ENCODE measurements around the gene OSBPL7. TPM values are rescaled to one million over a fixed set of nuclear protein-coding genes. Genes with fewer than 3 reads are reported as not detected.

OSBPL7 gene
- total and polyA plus RNA-seq, 5 donors, result 5.3 to 11.1 (median 7.6) TPM

DNA sequence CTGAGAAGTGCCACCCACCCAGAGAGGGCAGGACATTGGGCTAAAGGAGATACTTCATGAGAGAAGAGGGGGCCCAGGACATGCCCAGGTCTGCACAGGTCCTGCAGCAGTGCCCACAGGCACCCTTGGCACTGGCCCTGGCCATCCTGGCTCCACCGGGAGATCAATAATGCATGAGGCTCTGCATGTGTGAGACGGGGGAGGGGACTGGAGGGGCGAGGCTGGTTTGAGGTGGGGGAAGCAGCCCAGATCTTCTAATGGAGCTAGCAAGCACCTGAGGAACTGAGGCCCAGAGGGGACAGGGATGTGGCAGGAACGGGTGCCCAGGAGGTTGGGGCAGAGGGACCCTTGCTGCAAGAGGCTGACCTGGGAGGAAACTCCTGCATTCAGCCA lies 567 bp downstream of the OSBPL7 start:
- Histone ChIP-seq H3K27me3 (ENCODE audit: control insufficient read depth, insufficient read depth) (no peaks in the 10 kb centered on the region), H3K27ac (ENCODE audit: low read length) (peak overlapping the region; percentile 32), H3K4me1 (ENCODE audit: control insufficient read depth, insufficient read depth, low read length) (peaks cover 9% of the 10 kb centered on the region), H3K9me3 (ENCODE audit: control insufficient read depth, low read length) (no peaks in the 10 kb centered on the region), H3K4me3 (ENCODE audit: low read length) (peak overlapping the region; percentile 59)
- peak; percentile 4 to 6 for ATAC-seq
- intact Hi-C loops (cut with DNase I), result no loop called here
- no peak for DNase-seq
- WGBS, result 7% methylated on average over 4 of the region's 4 CpGs

DNA sequence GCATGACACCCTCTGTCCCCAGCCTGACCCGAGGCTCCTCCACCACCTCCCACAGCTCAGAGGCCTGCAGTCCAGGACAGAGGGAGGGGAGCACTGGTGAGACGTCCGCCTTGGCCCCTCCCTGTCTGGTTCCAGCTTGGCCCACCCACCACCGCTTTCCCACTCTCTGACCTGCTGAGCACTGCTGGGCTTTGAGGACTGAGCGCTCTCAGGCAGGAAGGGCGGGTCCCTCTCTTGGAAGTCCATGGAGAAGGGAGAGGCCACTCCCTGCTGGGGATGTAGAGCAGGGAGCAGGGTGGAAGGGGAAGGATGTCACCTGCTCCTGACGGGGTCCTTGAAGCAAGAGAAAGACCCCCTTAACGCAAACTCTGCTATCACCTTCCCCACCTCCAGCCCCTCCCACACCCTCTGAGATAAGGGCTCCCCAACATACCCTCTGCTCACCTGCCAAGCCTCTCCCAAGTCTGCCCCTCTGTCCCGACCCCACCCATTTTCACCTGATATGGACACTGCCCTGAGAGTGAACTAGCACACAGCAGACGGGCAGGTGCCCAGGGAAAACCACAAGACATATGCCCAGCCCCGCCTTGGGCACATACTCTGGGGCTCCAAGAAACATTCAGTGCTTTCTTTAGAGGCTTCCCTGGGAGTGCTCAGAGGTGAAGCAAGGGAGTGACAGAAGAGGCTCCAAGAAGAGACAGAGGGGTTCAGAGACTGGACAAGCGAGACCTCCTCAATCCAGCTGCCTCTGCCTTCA lies 1.4 kb downstream of the OSBPL7 start:
- H3K27ac ChIP-seq (ENCODE audit: low read length), result no peak overlapping the region
- DNase-seq (peak in 1 of 3 donors; percentile 61), ATAC-seq (peak in 1 of 2 donors; percentile 67)
- H3K4me3 ChIP-seq (ENCODE audit: low read length), result no peak overlapping the region
- no peaks in the 10 kb centered on the region for H3K27me3 ChIP-seq (ENCODE audit: control insufficient read depth, insufficient read depth)
- no peaks in the 10 kb centered on the region for H3K9me3 ChIP-seq (ENCODE audit: control insufficient read depth, low read length)
- H3K4me1 ChIP-seq (ENCODE audit: control insufficient read depth, insufficient read depth, low read length), result peaks cover 9% of the 10 kb centered on the region
- WGBS, result 58% methylated on average over 12 of the region's 12 CpGs
- intact Hi-C loops (cut with DNase I), result no loop called here

DNA sequence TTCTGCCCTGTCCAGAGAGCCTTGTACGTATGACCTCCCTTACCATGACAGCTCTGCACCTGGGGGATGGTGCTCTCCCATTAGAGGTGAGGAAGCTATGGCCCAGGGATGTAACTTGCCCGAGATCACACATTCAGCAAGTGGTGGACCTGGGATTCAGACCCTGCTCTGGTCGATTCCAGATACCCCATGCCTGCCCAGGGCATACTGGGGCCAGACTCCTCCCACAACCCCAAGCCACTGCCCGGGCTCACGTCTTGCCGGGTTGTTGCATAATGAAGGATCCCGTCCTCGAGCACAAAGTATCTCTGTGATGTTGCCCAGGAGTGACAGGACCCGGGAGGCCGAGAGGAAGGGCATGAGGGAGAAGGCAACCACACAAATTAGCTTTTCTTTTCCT lies 2.1 kb downstream of the OSBPL7 start:
- DNase-seq (no peak), ATAC-seq (no peak)
- H3K4me3 ChIP-seq (ENCODE audit: low read length), result no peak overlapping the region
- H3K27ac ChIP-seq (ENCODE audit: low read length), result no peak overlapping the region
- peaks cover 9% of the 10 kb centered on the region for H3K4me1 ChIP-seq (ENCODE audit: control insufficient read depth, insufficient read depth, low read length)
- 74% methylated on average over 10 of the region's 10 CpGs for WGBS
- no peaks in the 10 kb centered on the region for H3K9me3 ChIP-seq (ENCODE audit: control insufficient read depth, low read length)
- intact Hi-C loops (cut with DNase I), result no loop called here
- H3K27me3 ChIP-seq (ENCODE audit: control insufficient read depth, insufficient read depth), result no peaks in the 10 kb centered on the region

DNA sequence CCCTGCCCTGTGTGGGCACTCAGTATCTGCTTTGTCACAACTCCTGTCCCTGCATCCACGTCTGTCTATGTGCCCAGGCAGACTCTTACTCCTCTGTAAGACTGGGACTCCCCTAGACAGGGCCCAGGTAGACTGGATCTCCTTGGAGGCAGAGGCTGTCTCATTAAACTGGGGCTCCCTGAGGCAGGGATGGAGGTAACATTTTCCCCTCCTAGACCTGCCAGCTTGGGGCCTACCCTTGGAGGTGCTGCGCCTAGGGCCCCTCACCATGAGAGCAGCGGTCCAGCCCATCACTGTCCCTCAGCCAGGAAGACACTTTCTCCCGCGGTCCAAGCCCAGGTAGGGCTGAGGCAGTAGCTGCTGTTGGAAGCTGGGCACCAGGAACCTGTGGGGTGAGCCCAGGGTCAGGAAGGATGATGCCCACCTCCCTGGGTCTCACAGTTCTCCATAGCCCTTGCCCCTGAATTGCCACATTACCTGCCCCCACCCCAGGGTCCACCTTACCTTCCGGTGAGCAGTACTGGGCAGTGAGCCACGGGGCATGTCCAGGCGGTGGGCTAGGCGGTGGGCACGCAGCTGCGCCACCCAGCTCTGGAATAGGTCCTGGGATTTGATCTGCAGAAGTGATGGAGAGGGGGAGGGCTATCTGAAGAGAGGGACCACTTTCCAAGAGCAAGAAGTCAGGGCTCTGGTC lies 3.4 kb downstream of the OSBPL7 start:
- H3K4me3 ChIP-seq (ENCODE audit: low read length), result no peak overlapping the region
- no peak overlapping the region for H3K27ac ChIP-seq (ENCODE audit: low read length)
- ATAC-seq (no peak), DNase-seq (no peak)
- no peaks in the 10 kb centered on the region for H3K27me3 ChIP-seq (ENCODE audit: control insufficient read depth, insufficient read depth)
- H3K9me3 ChIP-seq (ENCODE audit: control insufficient read depth, low read length), result no peaks in the 10 kb centered on the region
- intact Hi-C loops (cut with DNase I), result no loop called here
- WGBS, result 92% methylated on average over 11 of the region's 11 CpGs
- H3K4me1 ChIP-seq (ENCODE audit: control insufficient read depth, insufficient read depth, low read length), result peaks cover 9% of the 10 kb centered on the region

- H3K9me3 ChIP-seq (ENCODE audit: control insufficient read depth, low read length), result no peaks in the 10 kb centered on the region
- ATAC-seq (no peak), DNase-seq (no peak)
- H3K4me1 ChIP-seq (ENCODE audit: control insufficient read depth, insufficient read depth, low read length), result peaks cover 6% of the 10 kb centered on the region
- no peak overlapping the region for H3K27ac ChIP-seq (ENCODE audit: low read length)
- no peaks in the 10 kb centered on the region for H3K27me3 ChIP-seq (ENCODE audit: control insufficient read depth, insufficient read depth)
- H3K4me3 ChIP-seq (ENCODE audit: low read length), result no peak overlapping the region
- 94% methylated on average over 10 of the region's 10 CpGs for WGBS
- intact Hi-C loops (cut with DNase I), result no loop called here
Observed at GRCh38 chr17:47816947-47817346, 4.6 kb downstream of the OSBPL7 start.

DNA sequence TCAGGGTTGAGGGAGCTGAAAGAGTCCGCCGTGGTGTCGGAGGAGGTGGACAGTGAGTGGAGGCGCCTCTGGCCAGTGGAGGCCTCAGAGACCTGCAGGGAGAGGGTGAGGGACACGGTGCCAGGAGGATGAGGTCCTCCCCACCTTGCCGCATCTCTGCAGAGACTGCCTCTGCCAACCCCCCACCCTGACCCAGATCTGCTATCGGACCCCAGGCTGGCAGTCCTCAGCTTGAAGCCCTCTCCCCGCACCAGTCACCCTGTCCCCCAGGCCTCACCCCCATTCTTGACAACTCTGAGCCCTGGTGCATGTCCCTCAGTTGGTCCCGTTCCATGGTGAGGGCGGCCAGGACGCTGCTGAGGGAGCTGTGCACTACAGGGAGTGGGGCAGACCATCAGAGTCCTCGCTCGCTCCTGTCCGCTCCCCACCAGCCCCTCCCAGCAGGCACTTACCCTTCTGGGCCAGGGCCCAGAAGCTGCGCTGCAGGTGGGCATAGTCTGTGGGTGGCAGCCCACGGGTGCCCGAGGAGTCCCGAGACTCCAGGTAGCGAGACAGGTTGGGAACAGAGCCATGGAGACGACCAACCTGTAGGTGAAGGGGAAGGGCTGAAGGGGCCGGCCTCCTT lies 5.4 kb downstream of the OSBPL7 start:
- H3K27ac ChIP-seq (ENCODE audit: low read length), result no peak overlapping the region
- WGBS, result 92% methylated on average over 21 of the region's 21 CpGs
- H3K4me1 ChIP-seq (ENCODE audit: control insufficient read depth, insufficient read depth, low read length), result peaks cover 3% of the 10 kb centered on the region
- ATAC-seq (no peak), DNase-seq (peak in 1 of 3 donors; percentile 52)
- H3K9me3 ChIP-seq (ENCODE audit: control insufficient read depth, low read length), result no peaks in the 10 kb centered on the region
- intact Hi-C loops (cut with DNase I), result no loop called here
- H3K27me3 ChIP-seq (ENCODE audit: control insufficient read depth, insufficient read depth), result no peaks in the 10 kb centered on the region
- no peak overlapping the region for H3K4me3 ChIP-seq (ENCODE audit: low read length)

DNA sequence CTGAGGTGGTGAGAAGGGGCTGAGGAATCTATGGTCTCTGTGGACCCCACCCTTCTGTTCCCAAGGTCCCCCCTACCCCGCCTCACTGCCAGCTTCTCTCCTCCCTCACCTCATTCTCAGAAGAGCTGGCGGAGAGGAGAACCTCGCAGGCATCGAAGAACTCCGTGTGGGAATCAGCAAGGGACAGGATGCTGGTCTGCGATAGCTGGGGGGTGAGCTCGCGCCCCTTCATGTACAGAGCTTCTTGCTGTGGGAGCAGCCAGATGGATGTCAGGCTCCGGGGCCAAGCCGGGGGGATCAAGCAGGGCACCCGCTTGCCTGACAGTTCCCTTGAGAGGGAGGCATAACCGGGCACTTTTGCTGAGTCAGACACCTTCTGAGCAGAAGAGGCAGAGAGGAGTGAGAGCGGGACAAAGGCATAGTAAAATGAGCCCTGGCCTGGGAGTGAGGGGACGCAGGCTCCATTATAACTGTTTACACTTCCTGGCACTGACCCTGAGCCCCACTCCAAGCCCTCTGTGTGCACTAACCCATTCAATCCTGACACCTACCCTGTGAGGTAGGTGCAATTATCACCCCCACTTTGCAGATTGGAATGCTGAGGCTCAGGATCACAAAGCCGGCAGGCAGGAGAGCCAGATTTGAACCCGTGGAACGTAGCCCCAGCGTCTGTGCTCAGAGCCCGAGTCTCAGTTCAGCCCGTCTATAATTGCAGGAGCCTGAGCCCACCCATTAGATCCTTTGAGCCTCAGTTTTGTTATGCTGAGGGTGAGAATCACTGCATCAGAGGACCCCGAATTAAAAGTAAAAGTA lies 6.3 kb downstream of the OSBPL7 start:
- no peaks in the 10 kb centered on the region for H3K27me3 ChIP-seq (ENCODE audit: control insufficient read depth, insufficient read depth)
- no peaks in the 10 kb centered on the region for H3K9me3 ChIP-seq (ENCODE audit: control insufficient read depth, low read length)
- DNase-seq, result no peak
- ATAC-seq, result no peak
- no peak overlapping the region for H3K27ac ChIP-seq (ENCODE audit: low read length)
- intact Hi-C loops (cut with DNase I), result no loop called here
- H3K4me3 ChIP-seq (ENCODE audit: low read length), result no peak overlapping the region
- 92% methylated on average over 21 of the region's 21 CpGs for WGBS
- peaks cover 3% of the 10 kb centered on the region for H3K4me1 ChIP-seq (ENCODE audit: control insufficient read depth, insufficient read depth, low read length)

DNA sequence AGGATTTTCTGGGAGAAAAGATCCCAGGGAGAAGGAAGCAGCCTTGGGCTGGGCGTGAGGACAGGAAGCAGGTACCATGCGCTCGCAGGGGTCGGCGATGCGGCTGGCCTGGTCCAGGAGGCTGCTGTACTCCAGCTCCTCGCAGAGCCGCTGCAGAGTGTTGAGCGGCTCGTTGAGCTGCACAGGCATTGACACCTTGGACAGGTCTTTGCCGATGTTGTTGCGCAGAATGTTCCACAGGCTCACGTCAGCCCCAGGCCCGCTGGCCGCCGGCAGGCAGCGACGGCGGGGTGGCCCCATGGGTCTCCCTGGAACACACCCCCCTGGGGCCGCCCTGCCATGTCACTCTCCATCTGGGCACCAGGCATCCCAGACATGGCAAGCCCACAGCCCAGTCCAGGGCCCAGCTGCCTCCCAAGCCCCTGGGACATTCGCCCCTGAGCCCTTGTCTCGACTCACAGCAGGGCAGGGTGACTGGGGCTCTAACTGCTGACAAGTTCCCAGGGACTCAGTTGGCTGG lies 8.0 kb downstream of the OSBPL7 start:
- DNase-seq (no peak), ATAC-seq (no peak)
- Histone ChIP-seq H3K27ac (ENCODE audit: low read length) (no peak overlapping the region), H3K4me1 (ENCODE audit: control insufficient read depth, insufficient read depth, low read length) (no peaks in the 10 kb centered on the region), H3K9me3 (ENCODE audit: control insufficient read depth, low read length) (no peaks in the 10 kb centered on the region), H3K4me3 (ENCODE audit: low read length) (no peak overlapping the region), H3K27me3 (ENCODE audit: control insufficient read depth, insufficient read depth) (no peaks in the 10 kb centered on the region)
- intact Hi-C loops (cut with DNase I), result no loop called here
- WGBS, result 96% methylated on average over 22 of the region's 22 CpGs

DNA sequence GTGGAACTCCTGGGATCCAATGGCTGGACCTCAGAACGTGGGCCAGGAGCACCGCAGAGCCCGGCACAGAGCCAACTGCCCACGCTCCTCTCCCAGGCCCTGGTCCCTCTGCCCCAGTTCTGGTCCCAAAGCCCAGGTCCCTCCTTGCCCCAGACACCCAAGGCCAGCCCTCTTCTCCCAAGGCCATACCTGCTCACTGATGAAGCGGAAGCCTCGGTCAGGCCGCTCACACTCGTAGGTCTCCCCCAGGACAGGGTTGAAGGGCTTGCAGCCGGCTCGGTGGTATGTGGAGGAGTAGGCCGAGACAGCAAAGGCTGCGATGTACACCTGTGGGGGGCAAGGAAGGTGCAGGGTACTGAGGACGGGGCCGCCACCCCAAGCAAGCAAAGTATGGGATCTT lies 8.5 kb downstream of the OSBPL7 start:
- 93% methylated on average over 14 of the region's 14 CpGs for WGBS

GRCh38 chr17:47812146-47812920 lies 9.3 kb downstream of the OSBPL7 start:
- ATAC-seq (no peak), DNase-seq (no peak)
- Histone ChIP-seq H3K4me1 (ENCODE audit: control insufficient read depth, insufficient read depth, low read length) (no peaks in the 10 kb centered on the region), H3K4me3 (ENCODE audit: low read length) (no peak overlapping the region), H3K27me3 (ENCODE audit: control insufficient read depth, insufficient read depth) (no peaks in the 10 kb centered on the region), H3K27ac (ENCODE audit: low read length) (no peak overlapping the region), H3K9me3 (ENCODE audit: control insufficient read depth, low read length) (no peaks in the 10 kb centered on the region)
- intact Hi-C loops (cut with DNase I), result no loop called here
- 85% methylated on average over 18 of the region's 18 CpGs for WGBS

More for the DNA sequence above, 8.5 kb downstream of the OSBPL7 start:
- H3K27me3 ChIP-seq (ENCODE audit: control insufficient read depth, insufficient read depth), result no peaks in the 10 kb centered on the region
- DNase-seq, result no peak
- H3K27ac ChIP-seq (ENCODE audit: low read length), result no peak overlapping the region
- H3K9me3 ChIP-seq (ENCODE audit: control insufficient read depth, low read length), result no peaks in the 10 kb centered on the region
- ATAC-seq, result no peak
- no peaks in the 10 kb centered on the region for H3K4me1 ChIP-seq (ENCODE audit: control insufficient read depth, insufficient read depth, low read length)
- no peak overlapping the region for H3K4me3 ChIP-seq (ENCODE audit: low read length)
- intact Hi-C loops (cut with DNase I), result no loop called here

All from right cardiac atrium (tissue), 5 donors.